AG04449 (cell line): ENCODE measurements around the gene ACKR3.

Experiments
- CTCF ChIA-PET: fragments of 350-600 bp; formaldehyde crosslinking; extraction: SDS; loops from one replicate; lab custom pipeline; 2021; ENCODE audit warnings: antibody characterized with exemption; lab: Yijun Ruan, JAX
- POLR2A ChIA-PET: fragments of 400-600, 350-600 bp; formaldehyde crosslinking; extraction: SDS; loops from one replicate; lab custom pipeline; 2020; ENCODE audit warnings: antibody characterized with exemption, inconsistent platforms; lab: Yijun Ruan, JAX
- DNase-seq: peaks from one replicate; pipeline ENCODE4 v3.0.0-alpha.2; 2010; ENCODE audit warnings: low read depth, low spot score
- H3K4me3 ChIP-seq: 2 replicates; pipeline ENCODE4 v1.5.1; 2011; ENCODE audit warnings: low read depth, mild to moderate bottlenecking, control low read depth, low read length
- TF ChIP-seq, protein P1 (sequence below): IDR thresholded peaks from one replicate; pipeline ENCODE4 v1.5.1; 2011; ENCODE audit warnings: mild to moderate bottlenecking, moderate library complexity, low read length, control low read depth, inconsistent platforms; ENCODE audit not compliant: insufficient read depth; ENCODE audit errors: missing control alignments

The ACKR3 gene

GRCh38 chr2:236550701-236551465, 18.7 kb upstream of the ACKR3 start:
- CTCF ChIA-PET, result interaction anchor here (1.2 kb wide), 1 partner anchor 38 kb away, joined by 3 read pairs; no protein-coding TSS in a partner anchor
- DNase-seq, result no peak
- H3K4me3 ChIP-seq, result no peak overlapping the region
- POLR2A ChIA-PET, result no interaction called here
- TF ChIP-seq, protein P1, sequence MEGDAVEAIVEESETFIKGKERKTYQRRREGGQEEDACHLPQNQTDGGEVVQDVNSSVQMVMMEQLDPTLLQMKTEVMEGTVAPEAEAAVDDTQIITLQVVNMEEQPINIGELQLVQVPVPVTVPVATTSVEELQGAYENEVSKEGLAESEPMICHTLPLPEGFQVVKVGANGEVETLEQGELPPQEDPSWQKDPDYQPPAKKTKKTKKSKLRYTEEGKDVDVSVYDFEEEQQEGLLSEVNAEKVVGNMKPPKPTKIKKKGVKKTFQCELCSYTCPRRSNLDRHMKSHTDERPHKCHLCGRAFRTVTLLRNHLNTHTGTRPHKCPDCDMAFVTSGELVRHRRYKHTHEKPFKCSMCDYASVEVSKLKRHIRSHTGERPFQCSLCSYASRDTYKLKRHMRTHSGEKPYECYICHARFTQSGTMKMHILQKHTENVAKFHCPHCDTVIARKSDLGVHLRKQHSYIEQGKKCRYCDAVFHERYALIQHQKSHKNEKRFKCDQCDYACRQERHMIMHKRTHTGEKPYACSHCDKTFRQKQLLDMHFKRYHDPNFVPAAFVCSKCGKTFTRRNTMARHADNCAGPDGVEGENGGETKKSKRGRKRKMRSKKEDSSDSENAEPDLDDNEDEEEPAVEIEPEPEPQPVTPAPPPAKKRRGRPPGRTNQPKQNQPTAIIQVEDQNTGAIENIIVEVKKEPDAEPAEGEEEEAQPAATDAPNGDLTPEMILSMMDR, result no peak

- DNase-seq, result no peak
- ChIA-PET CTCF (interaction anchor here (1.2 kb wide), 1 partner anchor 39 kb away, joined by 3 read pairs; no protein-coding TSS in a partner anchor), POLR2A (no interaction called here)
- TF ChIP-seq, protein P1, result no peak
- H3K4me3 ChIP-seq, result no peak overlapping the region
Observed at GRCh38 chr2:236551471-236552211, 18.0 kb upstream of the ACKR3 start.

DNA sequence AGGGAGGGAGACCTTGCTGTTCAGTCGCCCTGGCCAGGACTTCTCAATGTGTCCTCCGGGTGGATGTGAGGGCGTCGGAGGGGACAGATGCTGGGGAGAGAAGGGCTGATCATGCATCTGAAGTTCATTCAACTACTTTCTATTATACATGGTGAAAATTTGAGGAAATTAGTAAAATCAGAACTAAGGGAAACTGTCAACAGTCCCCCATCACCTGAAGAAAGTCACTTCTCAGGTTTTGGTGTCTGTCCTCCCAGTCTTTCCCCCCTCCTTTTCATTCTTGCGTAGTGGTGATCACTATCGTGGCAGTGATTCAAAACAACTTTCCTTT, 17.4 kb upstream of the ACKR3 start:
- ChIA-PET POLR2A (no interaction called here), CTCF (no interaction called here)
- TF ChIP-seq, protein P1, result no peak
- H3K4me3 ChIP-seq, result no peak overlapping the region
- DNase-seq, result no peak

- TF ChIP-seq, protein P1, result no peak
- DNase-seq, result no peak
- no peak overlapping the region for H3K4me3 ChIP-seq
- CTCF ChIA-PET, result no interaction called here
- POLR2A ChIA-PET, result no interaction called here
Observed at GRCh38 chr2:236552581-236553363, 16.9 kb upstream of the ACKR3 start.

GRCh38 chr2:236553522-236553921, 16.1 kb upstream of the ACKR3 start:
- DNase-seq, result no peak
- TF ChIP-seq, protein P1, result no peak
- CTCF ChIA-PET, result no interaction called here
- POLR2A ChIA-PET, result no interaction called here
- H3K4me3 ChIP-seq, result no peak overlapping the region
